Natural killer cell (primary cell): Measurements from ENCODE around the gene CCNJL. TPM values are rescaled to one million over a fixed set of nuclear protein-coding genes. Genes with fewer than 3 reads are reported as not detected.

ENCODE experiments used
- ATAC-seq, 3 donors: fragments of 150-1000 bp in 2 of 3; fragments of 200-7000 bp in 1 of 3; cut with Tn5 transposase; 1 replicate in 1 of 3; 2 replicates in 2 of 3; pipeline ENCODE4 v1.10.0; 2021; ENCODE audit warnings: mild to moderate bottlenecking in 2 of 3, moderate library complexity in 2 of 3
- DNase-seq, 2 donors: peaks; one replicate each; pipeline versions ENCODE4 v3.0.0 to v3.0.0-alpha.2; 2013 to 2021; ENCODE audit warnings: mixed read lengths in 1 of 2
- H3K27ac ChIP-seq: one replicate; pipeline ENCODE4 v1.5.1; 2013; ENCODE audit warnings: mild to moderate bottlenecking, low read length
- H3K27me3 ChIP-seq: one replicate; pipeline ENCODE4 v1.6.1; 2013; ENCODE audit warnings: low read length; ENCODE audit not compliant: control insufficient read depth, insufficient read depth
- H3K36me3 ChIP-seq: one replicate; pipeline ENCODE4 v1.6.1; 2013; ENCODE audit warnings: low read length; ENCODE audit not compliant: control insufficient read depth, insufficient read depth
- H3K4me1 ChIP-seq: one replicate; pipeline ENCODE4 v1.6.1; 2013; ENCODE audit warnings: low read length; ENCODE audit not compliant: control insufficient read depth, insufficient read depth
- H3K4me3 ChIP-seq: one replicate; pipeline ENCODE4 v1.5.1; 2013; ENCODE audit warnings: low read length
- H3K9me3 ChIP-seq: one replicate; pipeline ENCODE4 v1.6.1; 2013; ENCODE audit warnings: low read length; ENCODE audit not compliant: control insufficient read depth, insufficient read depth
- H3K27ac Mint-ChIP-seq, 2 donors: one replicate each; pipeline ENCODE4 v1.8.0; 2022; ENCODE audit warnings: mild to moderate bottlenecking in 2 of 2, mixed read lengths in 2 of 2, moderate library complexity in 1 of 2
- H3K27me3 Mint-ChIP-seq, 2 donors: one replicate each; pipeline ENCODE4 v1.8.0; 2022; ENCODE audit warnings: low read depth in 2 of 2, mixed read lengths in 2 of 2
- H3K36me3 Mint-ChIP-seq: one replicate; pipeline ENCODE4 v1.8.0; 2022; ENCODE audit warnings: mixed read lengths
- H3K4me1 Mint-ChIP-seq, 2 donors: one replicate each; pipeline ENCODE4 v1.8.0; 2022; ENCODE audit warnings: mixed read lengths in 2 of 2
- H3K4me3 Mint-ChIP-seq: one replicate; pipeline ENCODE4 v1.8.0; 2022; ENCODE audit warnings: mild to moderate bottlenecking, moderate library complexity, mixed read lengths
- H3K9me3 Mint-ChIP-seq, 2 donors: one replicate each; pipeline ENCODE4 v1.8.0; 2022; ENCODE audit warnings: mixed read lengths in 2 of 2
- WGBS: methylation state at CpG from one replicate; pipeline ENCODE4 v1.1.7; 2013; ENCODE audit warnings: missing lambda C conversion rate; ENCODE audit not compliant: insufficient coverage; 5-methylcytosine and 5-hydroxymethylcytosine counted together
- intact Hi-C: fragments of 100-400 bp; cut with micrococcal nuclease; formaldehyde crosslinking; loops from one replicate; pipeline ENCODE4 v1.14.2; 2022
- total RNA-seq, 4 donors: library from RNA; stranded (reverse); fragments of 120-200 nt in 1 of 4; gene quantifications; one replicate each; pipeline versions ENCODE4 v1.2.3 to v1.2.4, GENCODE V29; 2013 to 2022
- TF ChIP-seq, protein P1 (sequence below): fragments of 200-600 bp; IDR thresholded peaks from one replicate; pipeline ENCODE4 v1.8.0; 2022; ENCODE audit warnings: antibody characterized with exemption

CCNJL gene
- total RNA-seq, 3 donors from 2014 or later (not counting 1 experiment from before 2014, with no cell fraction given) = 19.9 to 32.1 (median 20.7) TPM

DNA sequence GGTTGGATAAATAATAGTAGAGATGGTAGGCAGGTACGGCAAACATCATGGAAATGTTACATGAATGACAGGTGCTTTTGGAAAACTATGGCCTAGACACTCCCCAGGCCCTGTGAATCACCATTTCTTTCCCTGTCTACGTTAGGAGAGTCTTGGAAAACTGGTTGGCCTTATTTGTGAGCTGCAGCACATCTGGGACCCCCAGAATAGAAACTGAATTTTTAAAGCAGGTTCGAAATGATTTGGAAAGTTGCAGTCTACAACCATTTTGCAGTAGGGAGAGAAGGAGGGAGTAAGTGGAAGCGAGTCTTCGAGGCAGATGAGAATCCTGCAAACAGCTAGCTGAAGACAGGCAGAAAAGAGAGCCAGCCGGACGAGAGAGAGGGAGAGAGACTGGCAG is 45.0 kb upstream of the CCNJL start:
- peaks cover 0 to 5% of the 10 kb centered on the region in 2 donors for H3K4me1 Mint-ChIP-seq
- no peaks in the 10 kb centered on the region for H3K36me3 Mint-ChIP-seq
- no peak overlapping the region for H3K27ac Mint-ChIP-seq
- TF ChIP-seq, protein P1, sequence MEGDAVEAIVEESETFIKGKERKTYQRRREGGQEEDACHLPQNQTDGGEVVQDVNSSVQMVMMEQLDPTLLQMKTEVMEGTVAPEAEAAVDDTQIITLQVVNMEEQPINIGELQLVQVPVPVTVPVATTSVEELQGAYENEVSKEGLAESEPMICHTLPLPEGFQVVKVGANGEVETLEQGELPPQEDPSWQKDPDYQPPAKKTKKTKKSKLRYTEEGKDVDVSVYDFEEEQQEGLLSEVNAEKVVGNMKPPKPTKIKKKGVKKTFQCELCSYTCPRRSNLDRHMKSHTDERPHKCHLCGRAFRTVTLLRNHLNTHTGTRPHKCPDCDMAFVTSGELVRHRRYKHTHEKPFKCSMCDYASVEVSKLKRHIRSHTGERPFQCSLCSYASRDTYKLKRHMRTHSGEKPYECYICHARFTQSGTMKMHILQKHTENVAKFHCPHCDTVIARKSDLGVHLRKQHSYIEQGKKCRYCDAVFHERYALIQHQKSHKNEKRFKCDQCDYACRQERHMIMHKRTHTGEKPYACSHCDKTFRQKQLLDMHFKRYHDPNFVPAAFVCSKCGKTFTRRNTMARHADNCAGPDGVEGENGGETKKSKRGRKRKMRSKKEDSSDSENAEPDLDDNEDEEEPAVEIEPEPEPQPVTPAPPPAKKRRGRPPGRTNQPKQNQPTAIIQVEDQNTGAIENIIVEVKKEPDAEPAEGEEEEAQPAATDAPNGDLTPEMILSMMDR = no peak
- ATAC-seq (no peak), DNase-seq (no peak)
- H3K9me3 Mint-ChIP-seq = no peaks in the 10 kb centered on the region
- no peaks in the 10 kb centered on the region for H3K27me3 ChIP-seq
- H3K27ac ChIP-seq = no peak overlapping the region
- no peak overlapping the region for H3K4me3 ChIP-seq
- no peaks in the 10 kb centered on the region for H3K36me3 ChIP-seq
- no peaks in the 10 kb centered on the region for H3K9me3 ChIP-seq
- peaks cover 2 to 12% of the 10 kb centered on the region in 2 donors for H3K27me3 Mint-ChIP-seq
- H3K4me1 ChIP-seq = no peaks in the 10 kb centered on the region
- 86% methylated on average over 7 of the region's 7 CpGs for WGBS
- intact Hi-C loops = no loop called here
- no peak overlapping the region for H3K4me3 Mint-ChIP-seq

DNA sequence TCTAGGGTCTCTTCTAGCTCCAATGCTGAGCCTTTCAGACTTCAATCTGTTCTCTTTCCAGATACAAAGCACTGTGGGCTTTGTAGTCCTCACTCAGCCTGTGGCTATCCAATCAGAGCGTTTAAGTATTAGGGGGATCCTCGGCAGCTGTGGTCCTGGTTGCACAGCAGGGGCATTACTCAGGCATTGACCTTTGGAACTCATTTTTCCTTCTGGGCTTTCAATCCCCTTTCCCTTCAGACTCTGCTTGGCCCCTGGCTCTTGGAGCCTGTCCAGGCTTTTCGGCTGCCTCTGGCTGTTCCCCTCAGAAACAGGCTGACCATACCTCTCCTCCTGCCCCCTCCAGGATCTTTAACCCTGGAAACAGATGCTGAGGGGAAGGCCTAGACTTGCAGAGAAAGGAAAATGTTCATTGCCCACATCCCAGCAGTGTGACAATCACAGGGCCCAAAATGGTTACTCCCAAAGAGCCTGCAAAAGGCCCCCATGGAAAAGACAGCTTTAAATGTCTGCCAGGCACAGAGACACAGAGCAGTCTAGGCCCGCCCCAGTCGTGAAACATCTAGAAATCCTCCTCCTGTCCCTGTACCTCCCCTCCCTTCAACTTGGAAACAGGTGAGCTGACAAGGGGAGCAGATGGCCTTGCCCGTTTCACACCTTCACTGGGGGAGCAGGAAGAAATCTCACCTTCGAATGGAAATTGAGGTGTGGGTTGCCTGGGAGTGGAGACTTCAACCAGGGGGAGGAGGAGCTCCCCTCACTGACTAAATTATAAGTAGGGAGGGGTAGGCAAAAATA is 44.4 kb upstream of the CCNJL start:
- Mint-ChIP-seq H3K36me3 (no peaks in the 10 kb centered on the region), H3K4me3 (no peak overlapping the region), H3K9me3 (no peaks in the 10 kb centered on the region), H3K27ac (no peak overlapping the region), H3K27me3 (peaks cover 2 to 12% of the 10 kb centered on the region in 2 donors), H3K4me1 (peaks cover 0 to 5% of the 10 kb centered on the region in 2 donors)
- no peak for DNase-seq
- intact Hi-C loops = no loop called here
- Histone ChIP-seq H3K27ac (no peak overlapping the region), H3K36me3 (no peaks in the 10 kb centered on the region), H3K9me3 (no peaks in the 10 kb centered on the region), H3K4me1 (no peaks in the 10 kb centered on the region), H3K27me3 (no peaks in the 10 kb centered on the region), H3K4me3 (no peak overlapping the region)
- WGBS = 93% methylated on average over 6 of the region's 7 CpGs
- TF ChIP-seq, protein P1 = no peak
- ATAC-seq = no peak

DNA sequence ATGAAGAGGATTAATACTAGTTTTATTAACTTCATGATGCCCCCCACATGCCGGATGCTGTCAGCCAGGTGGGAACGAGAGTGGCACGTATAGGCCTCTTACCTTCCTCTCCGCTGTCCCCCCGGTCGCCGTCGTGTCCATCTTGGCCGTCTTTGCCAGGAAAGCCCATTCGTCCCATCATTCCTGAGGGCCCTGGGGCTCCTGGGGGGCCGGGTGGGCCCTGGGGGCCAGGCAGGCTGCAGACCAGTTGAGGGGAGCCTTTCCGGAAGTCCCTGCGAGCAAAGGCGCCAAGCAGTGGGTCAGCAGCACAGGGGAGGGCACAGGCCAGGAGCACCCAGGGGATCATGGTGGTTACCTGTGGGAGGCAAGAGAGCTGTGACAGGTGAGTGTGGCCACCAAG is 42.3 kb upstream of the CCNJL start:
- Histone ChIP-seq H3K27me3 (no peaks in the 10 kb centered on the region), H3K4me1 (no peaks in the 10 kb centered on the region), H3K4me3 (no peak overlapping the region), H3K27ac (no peak overlapping the region), H3K9me3 (no peaks in the 10 kb centered on the region), H3K36me3 (no peaks in the 10 kb centered on the region)
- no peaks in the 10 kb centered on the region for H3K36me3 Mint-ChIP-seq
- no peak overlapping the region for H3K27ac Mint-ChIP-seq
- TF ChIP-seq, protein P1 = no peak
- DNase-seq = no peak
- no peaks in the 10 kb centered on the region for H3K4me1 Mint-ChIP-seq
- no peaks in the 10 kb centered on the region for H3K9me3 Mint-ChIP-seq
- 90% methylated on average over 14 of the region's 14 CpGs for WGBS
- no peak overlapping the region for H3K4me3 Mint-ChIP-seq
- ATAC-seq = no peak
- intact Hi-C loops = no loop called here
- peaks cover 2 to 5% of the 10 kb centered on the region in 2 donors for H3K27me3 Mint-ChIP-seq

DNA sequence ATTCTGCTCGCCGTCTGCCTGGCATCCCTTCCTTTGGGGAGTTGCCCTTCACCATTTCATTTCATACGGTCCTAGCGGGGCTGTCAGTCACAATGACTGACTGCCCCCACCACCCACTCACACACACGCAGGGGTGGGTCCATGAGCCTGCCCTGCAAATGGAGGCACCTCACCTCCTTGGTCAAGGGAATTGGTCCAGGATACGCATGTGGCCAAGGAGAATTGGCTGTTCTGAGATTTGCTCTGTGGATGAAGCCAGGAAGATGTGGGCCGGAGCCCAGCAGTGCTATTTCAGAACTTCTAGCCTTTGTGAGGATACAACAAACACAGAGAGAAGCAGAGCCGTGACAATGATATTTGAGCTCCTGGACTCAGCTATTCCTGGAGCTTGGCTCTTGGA is 41.0 kb upstream of the CCNJL start:
- 94% methylated on average over 8 of the region's 8 CpGs for WGBS

More for the DNA sequence above, 41.0 kb upstream of the CCNJL start:
- Mint-ChIP-seq H3K9me3 (no peaks in the 10 kb centered on the region), H3K27ac (no peak overlapping the region), H3K4me3 (no peak overlapping the region), H3K27me3 (peaks cover 2 to 5% of the 10 kb centered on the region in 2 donors), H3K36me3 (no peaks in the 10 kb centered on the region), H3K4me1 (no peaks in the 10 kb centered on the region)
- intact Hi-C loops = no loop called here
- no peaks in the 10 kb centered on the region for H3K36me3 ChIP-seq
- no peak overlapping the region for H3K27ac ChIP-seq
- DNase-seq (no peak), ATAC-seq (no peak)
- no peak overlapping the region for H3K4me3 ChIP-seq
- no peaks in the 10 kb centered on the region for H3K4me1 ChIP-seq
- H3K9me3 ChIP-seq = no peaks in the 10 kb centered on the region
- no peaks in the 10 kb centered on the region for H3K27me3 ChIP-seq
- TF ChIP-seq, protein P1 = no peak
